Muscle of arm (tissue), 12 donors: ENCODE data around the gene STRIT1. TPM values are rescaled to one million over a fixed set of nuclear protein-coding genes. Genes with fewer than 3 reads are reported as not detected.
"Not testable (repeated sequence)": the region's sequence is repeated elsewhere in the genome, so short reads cannot be mapped to it uniquely, and the experiment has no call there.

Source experiments
- DNase-seq: peaks from one replicate; pipeline ENCODE4 v3.0.0-alpha.2; 2013
- polyA plus RNA-seq, 12 donors: library from polyadenylated mRNA; unstranded; fragments of 120-200 nt; gene quantifications; one replicate each; pipeline ENCODE4 v1.2.1, GENCODE V29; 2013; ENCODE audit not compliant: insufficient read length in 12 of 12

Gene STRIT1
- polyA plus RNA-seq, 12 donors = 22.9 to 2,129 (median 55.4) TPM

DNA sequence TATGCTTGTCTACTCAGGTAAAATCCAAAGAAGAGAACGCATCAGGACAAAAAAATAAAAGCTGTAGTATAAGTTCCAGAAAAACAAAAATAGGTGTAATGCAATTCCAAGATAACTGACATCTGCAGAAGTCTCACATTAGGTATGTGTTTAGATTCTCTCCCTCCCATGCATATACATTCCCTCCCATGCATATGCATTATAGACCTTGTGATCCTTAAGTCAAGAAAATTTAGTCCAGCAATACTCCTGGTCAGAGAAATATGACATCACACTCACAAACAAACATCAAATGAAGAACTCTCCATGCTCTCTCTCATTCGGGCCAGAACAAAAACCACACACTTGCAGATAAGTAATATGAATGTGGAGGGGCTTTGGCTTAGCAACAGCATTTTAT lies 25.3 kb upstream of the STRIT1 start:
- no peak for DNase-seq

- no peak for DNase-seq
Measured at GRCh38 chr3:155317211-155317610, 23.7 kb upstream of the STRIT1 start.

DNA sequence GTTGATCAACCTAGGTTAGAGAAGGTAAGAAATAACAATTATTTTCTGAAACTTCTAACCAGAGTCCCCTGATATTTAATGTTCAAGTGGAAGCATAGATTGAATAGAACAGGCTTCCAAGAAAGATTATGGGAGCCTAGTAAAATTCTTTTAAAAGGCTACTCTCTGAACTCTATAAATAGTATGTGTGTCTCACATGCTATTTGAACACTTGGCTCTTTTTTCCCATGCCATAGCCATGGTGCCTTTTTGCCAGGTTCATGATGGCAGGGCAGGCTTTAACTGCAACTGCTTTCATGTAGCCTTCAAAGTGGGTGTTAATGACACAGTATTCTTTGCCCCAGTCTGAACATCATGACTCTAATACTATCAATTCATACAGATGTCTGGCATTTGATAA lies 22.9 kb upstream of the STRIT1 start:
- DNase-seq = no peak

DNA sequence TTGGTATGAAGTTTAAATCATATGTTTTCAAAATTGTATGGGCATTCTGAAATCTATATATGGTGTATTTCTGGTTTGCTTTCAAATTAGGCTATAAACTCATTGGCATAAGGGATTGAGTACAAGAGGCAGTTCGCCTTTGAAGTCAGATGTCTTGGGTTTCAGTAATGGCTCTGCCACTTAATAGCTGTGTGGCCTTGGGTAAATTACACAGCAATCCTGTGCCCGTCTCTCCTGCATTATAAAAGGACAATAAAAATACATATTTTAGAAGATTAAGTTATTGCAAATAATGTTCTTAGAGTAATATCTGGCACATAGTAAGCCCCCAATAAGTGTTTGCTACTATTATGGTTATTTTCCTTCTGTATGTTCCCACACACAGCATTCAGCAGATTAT lies 20.4 kb upstream of the STRIT1 start:
- no peak for DNase-seq

- DNase-seq = no peak
Measured at GRCh38 chr3:155313300-155313699, 19.8 kb upstream of the STRIT1 start.

- DNase-seq = no peak
Measured at GRCh38 chr3:155312781-155313180, 19.3 kb upstream of the STRIT1 start.

GRCh38 chr3:155309581-155309980 lies 16.1 kb upstream of the STRIT1 start:
- no peak for DNase-seq

GRCh38 chr3:155308831-155309230 lies 15.3 kb upstream of the STRIT1 start:
- DNase-seq = no peak

DNA sequence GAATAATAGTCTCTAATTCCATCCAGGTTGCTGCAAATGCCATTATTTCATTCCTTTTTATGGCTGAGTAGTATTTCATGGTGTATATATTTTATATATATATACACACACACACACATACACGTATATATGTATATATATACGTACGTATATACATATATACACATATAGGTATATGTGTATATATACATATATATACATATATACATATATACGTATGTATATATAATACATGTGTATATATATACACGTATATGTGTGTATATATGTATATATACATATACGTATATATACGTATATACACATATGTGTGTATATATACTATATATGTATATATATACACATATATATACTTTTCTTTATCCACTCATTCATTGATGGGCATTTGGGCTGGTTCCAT lies 13.7 kb upstream of the STRIT1 start:
- no peak for DNase-seq

GRCh38 chr3:155304394-155304793 lies 10.9 kb upstream of the STRIT1 start:
- DNase-seq = no peak

DNA sequence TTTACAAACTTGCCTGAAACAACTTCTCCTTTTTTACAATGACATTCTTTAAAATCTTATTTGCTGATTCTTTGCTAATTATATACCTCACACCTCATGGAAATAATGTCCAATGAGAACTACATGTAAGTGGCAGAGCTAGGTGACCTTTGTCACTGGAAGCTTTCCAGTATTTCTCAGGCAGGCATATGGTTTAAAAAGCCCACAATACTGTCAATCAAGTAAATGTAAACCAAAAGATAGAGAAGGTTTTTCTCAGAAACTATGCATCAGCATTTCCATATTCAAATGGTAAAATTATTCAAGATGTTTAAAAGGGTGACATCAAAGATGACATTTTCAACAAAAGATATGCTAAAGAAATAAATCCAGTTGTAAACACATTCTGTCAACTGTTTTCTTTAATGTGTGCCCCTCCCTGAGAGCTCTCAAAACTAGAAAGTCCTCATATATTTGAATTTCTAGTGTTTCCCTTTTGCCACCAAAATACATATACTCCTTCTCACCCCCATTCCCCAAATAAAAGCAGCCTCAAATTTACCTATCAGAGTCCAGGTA lies 10.1 kb upstream of the STRIT1 start:
- DNase-seq = no peak

GRCh38 chr3:155302891-155303290 lies 9.4 kb upstream of the STRIT1 start:
- DNase-seq = no peak

DNA sequence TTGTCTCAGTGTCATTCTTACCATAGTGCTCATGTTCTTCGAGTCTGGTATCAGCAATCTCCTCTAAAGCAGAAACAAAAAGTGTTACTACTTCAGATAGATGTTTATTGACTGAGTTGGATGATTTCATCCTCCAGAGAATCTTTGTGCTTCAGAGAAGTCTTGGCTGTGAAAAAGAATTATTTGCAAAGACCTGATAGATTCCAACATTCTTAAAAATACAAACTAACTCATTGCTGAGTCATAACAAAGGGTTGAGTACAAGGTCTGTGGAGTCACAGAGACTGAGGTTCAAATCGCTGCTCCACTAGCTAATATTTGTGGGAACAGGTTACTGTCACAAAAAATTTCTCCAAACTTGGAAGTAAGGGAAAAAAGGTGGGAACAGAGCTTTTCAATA lies 9.0 kb upstream of the STRIT1 start:
- DNase-seq = no peak

DNA sequence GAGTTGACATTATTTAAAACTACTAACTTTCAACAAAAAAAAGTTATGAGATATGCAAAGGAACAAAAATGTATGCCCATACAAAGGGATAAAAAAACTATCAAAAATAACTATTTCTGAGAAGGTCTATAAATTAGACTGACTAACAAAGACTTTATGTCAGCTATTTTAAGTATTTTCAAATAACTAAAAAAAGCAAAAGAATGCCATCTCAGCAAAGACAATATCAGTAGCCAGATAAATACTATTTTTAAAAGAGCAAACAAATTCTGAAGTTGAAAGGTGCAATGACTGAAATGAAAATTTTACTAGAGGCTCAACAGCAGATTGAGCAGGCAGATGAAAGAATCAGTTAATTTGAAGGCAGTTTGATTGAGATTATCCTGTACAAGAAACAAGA lies 3.6 kb upstream of the STRIT1 start:
- no peak for DNase-seq

DNA sequence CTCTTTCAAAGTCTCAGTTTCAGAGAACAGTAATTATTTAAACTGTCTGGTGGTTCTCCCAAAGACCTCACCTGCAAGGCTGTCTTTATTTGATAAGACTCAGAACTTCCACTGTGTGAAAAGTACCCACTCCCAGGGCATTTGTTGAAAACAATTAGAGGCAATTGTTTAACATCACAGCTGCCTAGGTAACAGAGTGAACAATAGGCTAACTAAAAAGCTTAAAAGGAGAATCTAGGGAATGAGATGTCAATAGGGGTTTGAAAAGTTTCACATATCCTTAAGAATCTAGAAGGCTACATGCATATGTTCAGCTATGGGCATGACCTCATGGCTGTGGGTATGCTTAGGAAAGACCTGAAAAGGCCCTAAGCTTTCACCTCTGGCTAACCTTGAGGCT lies 2.9 kb upstream of the STRIT1 start:
- no peak for DNase-seq

- no peak for DNase-seq
Measured at GRCh38 chr3:155292693-155293092, 790 bp downstream of the STRIT1 start.

GRCh38 chr3:155292133-155292532 lies 1.4 kb downstream of the STRIT1 start:
- no peak for DNase-seq

DNA sequence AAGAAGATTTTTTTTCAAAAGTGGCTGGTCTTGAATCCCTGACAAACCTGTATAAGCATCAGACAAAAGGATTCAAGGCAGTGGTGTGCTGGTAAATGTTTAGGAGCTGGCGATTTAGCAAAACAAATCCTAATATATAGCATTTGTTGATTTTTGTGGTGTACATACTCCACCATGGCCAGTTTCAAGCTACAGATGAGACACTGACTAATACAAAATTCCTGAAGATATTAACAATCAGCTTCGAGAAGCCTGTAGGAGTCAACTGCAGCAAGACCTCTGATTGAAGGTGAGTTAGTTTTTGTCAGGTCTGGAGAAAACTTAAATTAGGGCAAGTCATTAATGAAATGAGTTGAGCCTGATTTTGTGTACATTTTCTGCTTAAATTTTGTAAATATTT lies 6.7 kb downstream of the STRIT1 start:
- DNase-seq = no peak

- no peak for DNase-seq
Measured at GRCh38 chr3:155285936-155286335, 7.5 kb downstream of the STRIT1 start.

GRCh38 chr3:155283092-155284056 lies 10.1 kb downstream of the STRIT1 start:
- no peak for DNase-seq

- no peak for DNase-seq
Measured at GRCh38 chr3:155282385-155283091, 10.9 kb downstream of the STRIT1 start.

DNA sequence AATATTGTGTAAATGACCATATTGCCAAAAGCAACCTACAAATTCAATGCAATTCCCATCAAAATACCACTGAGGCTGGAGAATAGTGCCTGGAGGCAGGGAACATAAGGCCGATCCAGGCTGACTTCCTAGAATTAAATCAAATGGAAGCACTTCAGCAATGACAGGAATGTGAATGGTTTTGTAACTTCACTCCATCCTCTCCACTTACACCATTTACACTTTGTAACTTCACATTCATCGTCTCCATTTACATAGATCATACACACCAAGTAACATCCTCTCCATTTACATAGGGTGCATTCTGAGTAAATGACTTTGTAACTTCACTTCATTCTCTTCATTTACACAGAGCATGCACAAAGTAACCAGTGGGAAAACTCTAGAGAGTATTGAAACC lies 11.6 kb downstream of the STRIT1 start:
- DNase-seq = no peak

DNA sequence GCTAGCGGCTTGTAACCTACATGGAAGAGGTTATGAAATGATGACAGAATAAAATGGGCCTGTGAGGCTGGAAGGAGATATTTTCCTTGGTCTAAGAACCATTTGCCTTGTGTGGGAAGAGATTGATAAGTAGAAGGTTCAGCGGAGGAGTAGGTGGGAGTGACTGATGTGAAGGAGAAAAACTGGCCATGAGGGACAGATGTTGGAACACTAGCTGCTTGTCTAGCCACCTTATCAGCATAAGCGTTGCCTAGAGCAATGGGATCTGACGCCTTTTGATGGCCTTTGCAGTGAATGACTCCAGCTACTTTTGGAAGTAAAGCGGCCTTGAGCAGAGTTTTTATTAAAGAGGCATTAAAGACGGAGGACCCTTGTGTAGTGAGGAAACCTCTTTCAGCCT lies 17.4 kb downstream of the STRIT1 start:
- DNase-seq = not testable (repeated sequence)
